ENCODE results near the gene NHERF2.

GRCh38 chr16:1993731-1994131, 33.0 kb upstream of the NHERF2 start:
- no peak for TF ChIP-seq CTCF (conservative IDR thresholded peaks at IDR 0.05; ENCODE audit: low read depth in 2 of 2)
- no peak for TF ChIP-seq EZH2phosphoT487 (IDR thresholded peaks at IDR 0.05; ENCODE audit: unreplicated experiment)
- TF ChIP-seq CREB1 (CRISPR knock-in tag; IDR thresholded peaks at IDR 0.05; ENCODE audit: low read depth) = no peak
- TF ChIP-seq EZH2 (IDR thresholded peaks at IDR 0.05; ENCODE audit: low read depth, unreplicated experiment) = no peak
